HG02970 (cell line): Measurements from ENCODE around the gene THRAP3.

Experiments used
- ATAC-seq: cut with Tn5 transposase; IDR thresholded peaks from one replicate; pipeline ENCODE4 v1.9.1; 2021; ENCODE audit warnings: mild to moderate bottlenecking, moderate library complexity, moderate number of reproducible peaks; ENCODE audit not compliant: unreplicated experiment, low FRiP score

The THRAP3 gene

DNA sequence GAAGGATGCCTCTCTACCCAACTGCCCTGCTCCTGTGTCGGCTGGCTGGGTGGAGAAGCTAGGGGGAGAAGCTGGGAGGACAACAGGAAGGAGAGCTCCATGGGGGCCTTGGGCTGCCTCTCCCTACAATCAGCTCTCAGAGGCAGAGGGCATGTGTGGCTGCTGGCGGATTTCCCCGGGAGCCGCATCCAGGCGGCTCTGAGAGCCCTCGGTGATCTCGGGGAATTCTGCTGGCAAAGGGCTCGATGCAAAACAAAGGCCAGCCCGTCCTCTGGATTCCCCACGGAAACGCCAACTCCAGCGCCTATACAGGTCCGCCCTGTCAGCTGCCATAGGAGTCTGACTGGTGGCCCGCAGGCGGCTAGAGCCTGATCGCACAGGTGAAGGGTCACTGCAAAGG, 125.6 kb downstream of the THRAP3 start:
- ATAC-seq: no peak

- no peak for ATAC-seq
These were observed 126.5 kb downstream of the THRAP3 start for GRCh38 chr1:36350659-36351226.

DNA sequence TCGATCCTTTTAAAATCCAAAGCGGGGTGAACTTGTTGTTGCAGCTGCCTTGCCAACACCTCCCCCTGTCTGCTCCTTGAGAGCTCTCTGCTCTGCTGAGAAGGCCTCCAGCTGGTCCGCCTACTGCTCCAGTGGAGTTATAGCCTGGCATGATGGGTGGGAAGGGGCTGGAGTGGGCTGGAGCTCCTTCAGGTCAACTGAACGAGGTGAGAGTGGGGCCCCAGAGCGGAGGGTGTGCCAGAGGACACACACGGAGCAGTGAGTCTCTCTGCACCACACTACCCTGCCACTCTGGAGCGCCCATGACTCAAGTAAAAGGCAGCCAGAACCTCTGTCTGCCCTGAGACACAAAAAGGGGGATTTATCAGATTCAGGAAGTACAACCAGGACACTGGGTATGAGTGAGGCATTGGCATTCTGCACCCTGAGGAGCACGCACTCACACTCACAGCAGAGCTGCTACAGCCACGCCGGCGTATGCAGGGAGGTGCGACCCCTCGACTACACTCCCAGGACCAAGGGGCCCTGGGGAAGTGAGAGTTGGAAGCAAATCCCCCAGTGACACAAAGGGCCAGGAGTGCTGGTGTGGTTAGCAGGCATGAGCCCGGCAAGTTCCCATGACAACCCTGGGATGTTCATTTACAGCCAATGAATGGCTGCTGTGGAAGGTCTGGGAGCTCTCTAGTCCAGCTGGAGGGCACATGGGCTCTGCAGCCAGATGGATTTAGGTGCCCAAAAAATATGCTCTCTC, 127.2 kb downstream of the THRAP3 start:
- no peak for ATAC-seq

DNA sequence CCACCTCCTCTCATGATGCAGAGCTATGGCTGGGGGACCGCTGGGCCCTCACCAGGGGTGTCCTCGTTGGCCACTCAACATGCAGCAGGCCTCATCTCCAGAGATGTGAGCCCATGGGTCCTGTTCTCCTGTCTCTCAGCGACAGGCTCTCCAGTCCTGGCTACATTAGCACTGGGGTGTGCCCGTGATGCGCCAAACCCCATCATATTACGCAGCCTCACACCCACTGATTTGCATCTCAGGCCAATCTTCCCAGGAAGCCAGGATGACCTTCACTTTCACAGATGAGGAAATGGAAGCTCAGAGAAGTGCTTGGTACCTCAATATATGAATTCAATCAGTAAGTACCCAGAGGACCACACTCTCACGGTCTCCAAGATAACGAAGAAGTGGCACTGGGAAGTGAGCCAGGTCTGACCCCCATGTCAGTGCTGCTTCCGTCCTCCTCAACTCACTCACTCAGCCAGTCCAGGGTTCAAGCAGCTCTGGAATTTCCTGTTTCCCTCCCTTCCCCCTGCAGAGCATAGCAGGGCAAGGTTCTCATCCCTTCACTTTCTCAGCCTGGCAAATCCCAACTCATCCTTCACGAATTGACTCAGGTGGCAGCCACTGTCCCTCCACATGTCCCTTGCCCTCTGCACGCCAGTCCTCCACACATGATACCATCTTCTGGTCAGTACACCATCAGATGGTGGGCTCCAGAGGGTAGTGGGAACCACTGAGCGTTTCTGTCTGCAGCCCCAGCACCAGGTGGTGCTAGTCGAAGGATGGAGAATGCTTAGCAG, 128.1 kb downstream of the THRAP3 start:
- no peak for ATAC-seq

- no peak for ATAC-seq
These were observed 129.0 kb downstream of the THRAP3 start for GRCh38 chr1:36352910-36353878.

DNA sequence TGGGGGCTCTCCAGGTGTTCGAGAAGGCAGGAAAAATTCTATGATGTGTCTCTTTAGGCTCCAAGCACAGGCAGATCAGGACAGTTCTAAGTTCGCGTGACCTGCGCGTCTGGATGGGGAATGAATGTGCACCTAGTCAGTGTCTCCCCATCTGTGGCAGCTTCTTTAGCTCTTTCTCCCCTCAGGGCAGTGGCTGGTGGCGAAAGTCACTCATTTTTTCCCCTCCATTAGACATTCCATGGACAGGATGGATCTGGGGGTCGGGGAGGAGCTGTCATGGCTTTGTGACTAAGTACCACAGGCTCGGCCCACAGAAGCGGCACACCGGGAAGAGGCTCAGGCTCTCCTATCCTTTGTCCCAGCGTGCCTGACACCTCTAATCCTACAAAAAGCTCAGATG, 130.2 kb downstream of the THRAP3 start:
- ATAC-seq: no peak
